NCI-H2196 treated with DMSO at 0.1 percent for 48 hours (cell line): ENCODE measurements around the gene ANKRD36C.
"Not testable (repeated sequence)": the region's sequence is repeated elsewhere in the genome, so short reads cannot be mapped to it uniquely, and the experiment has no call there.

Experiments
- DNase-seq: peaks from one replicate; lab custom pipeline; 2025; ENCODE audit not compliant: unreplicated experiment; lab: John Stamatoyannopoulos, UW

Gene ANKRD36C

DNA sequence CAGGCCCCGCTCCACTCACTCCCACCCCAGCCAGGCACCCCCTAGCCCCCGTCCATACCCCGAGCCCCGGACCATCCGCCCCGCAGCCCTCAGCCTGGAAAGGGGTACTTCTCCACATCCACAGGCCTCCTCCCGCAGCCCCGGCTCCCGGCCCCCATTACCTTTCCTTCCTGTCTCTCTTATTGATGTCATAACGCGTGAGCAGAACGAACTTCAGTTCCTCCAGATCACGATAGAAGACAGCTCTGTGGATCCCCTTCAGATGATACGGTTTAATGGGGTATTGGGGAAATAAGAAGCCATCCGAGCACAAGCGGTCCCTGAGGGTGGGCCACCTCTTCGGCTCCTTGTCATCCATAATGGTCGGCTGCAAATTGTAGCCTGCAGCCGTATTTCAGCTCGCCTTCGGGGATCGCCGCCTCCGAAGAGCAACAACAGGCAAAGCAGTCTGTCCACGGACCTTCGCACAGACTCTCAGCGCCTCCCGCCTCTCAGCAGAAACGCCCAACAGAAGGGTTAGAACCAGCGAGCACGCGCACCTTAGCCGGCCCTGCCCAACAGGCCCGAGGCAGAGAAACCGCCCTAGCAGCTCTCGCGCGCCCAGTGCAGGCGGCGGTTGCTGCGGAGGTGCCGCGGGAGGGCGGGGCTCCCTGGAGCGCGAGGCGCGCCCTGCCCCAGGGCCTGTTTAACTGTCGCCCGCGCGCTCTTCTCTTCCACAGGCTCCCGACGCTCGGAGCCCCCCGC is at the start of gene ANKRD36C:
Gene ANKRD36C, minus strand, starts transcription at position 474 of the 744 bp plus-strand sequence. Its CDS starts 116 bp downstream, at position 358.
- DNase-seq: not testable (repeated sequence)

DNA sequence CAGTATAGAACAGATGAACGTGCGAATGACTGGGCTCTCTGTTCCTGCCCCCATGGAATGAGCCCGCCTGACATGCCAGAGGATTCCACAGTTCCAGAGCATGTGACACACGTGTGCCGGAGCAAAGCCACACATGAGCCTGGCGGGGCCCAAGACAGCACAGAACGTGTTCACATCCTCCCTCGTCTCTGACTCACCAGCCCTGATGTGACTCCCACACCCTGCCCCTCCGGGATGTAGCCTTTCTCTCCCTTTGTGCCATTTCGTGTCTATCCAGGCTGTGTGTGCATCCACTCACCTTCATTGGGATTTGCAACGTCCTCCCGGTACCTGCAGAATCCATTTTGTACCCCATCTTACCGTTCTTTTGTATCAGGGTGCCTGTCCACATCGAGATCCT is 43.9 kb upstream of the ANKRD36C start:
- DNase-seq: not testable (repeated sequence)

DNA sequence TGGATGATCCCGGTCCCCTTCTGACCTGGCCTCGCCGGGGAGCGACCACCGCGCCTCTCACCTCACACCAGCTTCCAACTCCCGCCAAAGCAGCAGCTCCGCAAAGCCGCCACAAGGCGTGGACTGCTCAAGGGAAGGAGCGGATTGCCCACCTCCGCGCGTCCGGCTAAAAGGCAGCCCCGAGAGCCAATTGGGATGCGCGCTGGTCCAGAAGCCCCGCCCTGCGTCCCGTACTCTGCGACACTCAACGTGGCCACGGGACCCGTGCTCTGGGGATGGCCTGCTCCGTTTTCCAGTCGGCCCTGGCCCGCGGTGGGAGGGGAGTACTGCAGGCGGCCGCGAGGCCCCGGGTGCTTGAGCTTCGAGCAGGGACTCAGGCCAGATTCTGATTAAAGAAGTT is 43.2 kb upstream of the ANKRD36C start, which contains the start of gene GPAT2:
Gene GPAT2, minus strand, starts transcription at position 125 of the 400 bp plus-strand sequence. CDS start 2,557 bp downstream, outside the sequence.
- not testable (repeated sequence) for DNase-seq

DNA sequence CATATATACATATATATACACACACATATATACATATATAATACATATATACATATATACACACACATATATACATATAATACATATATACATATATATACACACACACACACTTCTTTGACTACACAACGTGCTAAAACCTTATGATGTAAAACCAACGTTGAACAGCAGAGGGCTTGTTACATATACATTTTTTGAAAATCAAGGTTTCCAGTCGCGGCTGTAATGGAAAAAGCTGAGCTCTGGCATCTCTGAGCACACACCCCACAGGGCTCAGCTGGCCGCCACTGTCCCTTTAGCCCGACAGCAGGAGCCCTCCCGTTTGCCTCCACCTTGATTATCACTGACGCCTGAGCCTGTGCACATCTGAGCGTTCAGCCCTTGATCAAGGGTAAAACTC is 42.4 kb upstream of the ANKRD36C start:
- DNase-seq: not testable (repeated sequence)

DNA sequence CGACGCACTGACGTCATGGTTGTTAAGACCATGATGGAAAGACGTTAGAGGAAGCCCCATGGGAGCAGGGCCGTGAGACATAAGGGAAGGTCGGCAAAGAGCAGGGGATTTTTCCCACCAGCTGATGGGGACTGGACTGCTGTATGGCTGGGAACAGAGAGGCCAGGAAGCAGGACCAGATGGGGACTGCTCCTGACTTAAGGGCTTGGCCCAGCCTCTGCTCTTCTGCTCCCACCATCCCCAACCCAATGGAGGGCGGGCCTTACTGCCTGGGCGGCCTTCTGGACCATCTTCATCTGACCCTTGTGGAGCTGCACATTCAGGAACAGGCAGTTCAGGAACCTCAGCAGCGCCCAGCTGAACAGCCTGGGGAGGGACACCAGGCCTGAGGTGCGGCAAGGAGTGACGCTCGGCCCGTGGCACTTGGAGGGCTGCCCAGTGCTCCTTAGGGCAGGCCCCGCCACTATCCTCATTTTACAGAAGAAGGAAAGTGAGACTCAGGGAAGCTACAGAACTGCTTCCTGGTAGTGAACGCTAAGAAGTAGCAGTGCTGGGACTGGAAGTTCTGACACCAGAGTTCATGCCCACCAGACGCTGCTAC is 36.2 kb upstream of the ANKRD36C start:
- not testable (repeated sequence) for DNase-seq

DNA sequence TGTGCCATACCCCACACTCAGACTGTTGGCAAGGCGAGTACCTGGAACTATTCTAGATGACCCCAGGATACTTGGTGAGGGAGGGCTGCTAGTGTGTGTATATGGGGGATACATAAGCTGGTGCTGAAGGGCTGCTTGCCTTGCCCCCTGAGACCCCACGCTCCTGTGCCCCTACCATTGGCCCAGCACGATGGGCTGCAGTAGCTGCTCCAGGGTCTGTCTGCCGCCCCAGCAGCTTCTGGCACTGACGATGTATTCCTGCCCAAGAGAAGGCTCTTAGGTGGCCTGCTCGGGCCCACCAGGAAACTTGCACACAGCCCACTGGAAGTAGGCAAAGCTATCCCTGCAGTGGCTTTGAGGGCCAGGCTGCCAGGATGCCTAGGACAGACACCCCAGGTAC is 34.1 kb upstream of the ANKRD36C start:
- DNase-seq: not testable (repeated sequence)

DNA sequence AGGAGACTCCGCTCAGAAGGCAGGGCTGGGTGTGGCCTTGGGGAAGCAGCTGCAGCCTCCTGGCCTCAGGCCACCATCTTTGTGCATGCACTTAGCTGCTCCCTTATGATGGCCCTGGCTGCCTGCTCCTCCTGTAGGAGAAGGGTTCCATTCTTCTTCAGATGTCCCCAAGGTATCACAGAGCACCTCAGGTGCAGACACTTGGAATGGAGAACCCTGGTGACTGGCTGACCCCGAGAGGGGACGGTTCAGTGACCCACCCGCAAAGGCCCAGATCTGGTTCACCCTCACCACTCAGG is 33.5 kb upstream of the ANKRD36C start:
- DNase-seq: no peak

DNA sequence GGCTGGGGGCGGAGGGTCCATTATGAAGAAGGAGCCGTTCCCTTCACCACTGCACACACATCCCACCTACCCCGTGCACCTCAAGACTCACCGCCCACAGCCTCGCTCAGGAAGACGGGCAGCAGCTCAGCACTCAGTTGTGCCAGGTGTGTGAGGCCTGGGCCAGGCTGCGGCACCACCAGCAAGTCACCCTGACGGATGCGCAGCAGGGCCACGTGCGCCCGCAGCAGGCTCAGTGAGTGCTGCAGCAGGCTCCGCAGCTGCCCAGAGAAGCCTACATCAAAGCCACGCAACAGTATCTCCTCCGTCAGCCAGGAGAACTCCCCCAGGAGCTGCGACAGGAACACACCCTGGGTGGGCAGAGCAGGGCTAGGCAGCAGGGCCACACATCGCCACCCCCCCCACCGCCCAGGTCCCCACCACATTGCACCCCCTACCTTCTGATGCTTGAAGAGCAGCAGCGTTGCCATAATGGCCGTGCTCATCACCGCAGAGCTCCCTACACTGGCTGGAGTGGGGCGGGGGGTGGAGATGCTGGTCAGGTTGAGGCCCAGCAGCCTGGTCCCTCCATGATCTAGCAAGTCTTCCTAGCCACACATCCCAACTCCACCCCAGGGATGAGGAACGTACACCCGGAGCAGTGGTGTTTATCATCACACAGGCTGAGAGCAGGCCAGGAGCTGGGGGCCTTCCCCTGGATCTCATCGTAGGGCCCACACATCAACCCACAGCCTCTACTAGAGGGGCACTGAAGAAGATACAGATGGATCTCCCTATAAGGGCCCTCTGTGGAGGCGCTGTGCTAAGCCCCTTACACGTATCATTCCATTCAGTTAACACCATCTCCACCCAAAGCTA is 32.9 kb upstream of the ANKRD36C start:
- DNase-seq: no peak

DNA sequence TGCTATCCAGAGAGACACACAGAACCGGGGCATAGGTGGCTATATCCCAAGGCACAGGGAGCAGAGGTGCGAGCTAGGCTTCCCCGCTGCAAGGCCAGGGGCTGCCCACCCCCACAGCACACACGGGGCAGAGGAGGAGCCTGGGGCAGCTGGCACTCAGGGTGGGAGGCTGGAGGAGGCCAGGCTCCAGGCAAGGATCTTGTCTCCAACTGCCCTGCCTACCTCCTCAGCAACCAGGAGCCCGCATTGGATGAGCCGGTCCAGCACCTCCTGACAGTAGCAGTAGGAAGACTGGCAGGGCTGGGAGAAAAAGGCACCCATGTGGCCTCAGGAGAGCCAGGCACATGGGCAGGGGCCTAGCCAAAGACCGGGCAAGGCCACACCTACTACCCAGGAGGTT is 32.1 kb upstream of the ANKRD36C start:
- DNase-seq: not testable (repeated sequence)

DNA sequence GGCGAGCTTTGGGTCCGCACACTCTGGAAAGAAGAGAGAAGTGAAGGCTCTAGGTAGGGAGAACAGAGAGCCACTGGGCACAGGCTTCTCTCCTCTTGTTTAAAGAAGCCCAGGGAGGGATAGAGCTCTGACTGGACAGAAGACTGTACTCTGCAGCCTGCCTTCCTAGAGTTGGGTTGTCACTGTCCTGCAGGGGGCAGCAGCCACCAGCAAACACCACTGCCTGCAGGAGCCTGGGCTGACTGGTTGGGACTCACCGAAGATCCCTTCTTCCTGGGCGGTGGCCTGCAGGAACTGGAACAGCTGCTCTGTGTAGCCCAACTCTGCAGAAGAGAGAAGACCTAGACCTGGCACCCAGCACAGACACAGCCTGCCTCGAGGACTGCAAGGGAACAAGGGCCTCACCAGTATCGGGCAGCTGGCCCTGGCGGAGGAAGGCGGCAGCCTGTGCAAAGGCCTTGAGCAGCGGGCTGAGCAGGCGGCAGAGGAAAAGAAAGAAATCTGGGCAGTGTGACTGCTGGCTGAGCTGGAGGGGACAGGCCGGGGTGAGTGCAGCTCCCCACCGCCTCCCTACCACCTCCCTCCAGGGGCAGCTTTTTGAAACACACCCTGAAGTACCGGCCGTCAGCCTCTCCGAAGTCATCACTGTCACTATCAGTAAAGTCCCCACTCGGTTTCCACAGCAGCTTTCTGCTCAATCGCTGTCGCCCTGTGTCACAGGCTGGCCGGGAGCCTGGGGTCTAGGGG is 31.2 kb upstream of the ANKRD36C start:
- DNase-seq: not testable (repeated sequence)

DNA sequence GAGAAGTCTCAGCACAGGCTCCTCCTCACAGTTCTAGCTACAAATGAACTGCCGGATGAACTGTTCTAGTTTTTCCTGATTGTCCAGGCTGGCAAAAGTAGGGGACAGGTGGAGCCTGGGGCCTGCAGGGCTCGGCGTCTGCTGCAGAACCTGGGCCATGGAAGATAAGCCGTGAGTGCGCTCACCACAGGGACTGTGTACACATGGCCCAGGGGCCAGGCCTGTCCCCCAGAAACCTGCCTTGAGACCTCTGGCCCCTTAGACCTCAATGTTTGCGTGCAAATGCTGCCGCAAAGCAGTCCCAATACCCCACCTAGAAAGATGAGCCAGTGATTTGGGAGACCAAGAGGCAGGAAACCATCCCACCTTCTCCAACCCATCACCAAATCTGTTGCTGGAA is 30.5 kb upstream of the ANKRD36C start:
- DNase-seq: not testable (repeated sequence)

DNA sequence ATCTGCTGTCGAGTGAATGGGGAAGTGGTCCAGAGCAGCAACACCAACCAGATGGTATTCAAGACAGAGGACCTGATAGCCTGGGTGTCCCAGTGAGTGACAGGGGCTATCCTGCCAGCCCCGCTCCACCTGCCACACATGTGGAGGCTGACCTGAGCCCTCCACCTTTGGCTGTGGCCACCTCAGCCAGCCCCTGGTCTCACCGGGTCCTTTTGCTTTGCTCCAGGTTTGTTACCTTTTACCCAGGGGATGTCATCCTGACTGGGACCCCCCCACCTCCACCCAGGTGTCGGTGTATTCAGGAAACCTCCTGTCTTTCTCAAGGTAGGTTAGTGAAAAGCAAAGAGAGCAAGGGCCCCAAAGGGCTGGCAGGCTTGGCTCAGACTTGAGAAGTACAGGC is 29.5 kb upstream of the ANKRD36C start:
- not testable (repeated sequence) for DNase-seq

DNA sequence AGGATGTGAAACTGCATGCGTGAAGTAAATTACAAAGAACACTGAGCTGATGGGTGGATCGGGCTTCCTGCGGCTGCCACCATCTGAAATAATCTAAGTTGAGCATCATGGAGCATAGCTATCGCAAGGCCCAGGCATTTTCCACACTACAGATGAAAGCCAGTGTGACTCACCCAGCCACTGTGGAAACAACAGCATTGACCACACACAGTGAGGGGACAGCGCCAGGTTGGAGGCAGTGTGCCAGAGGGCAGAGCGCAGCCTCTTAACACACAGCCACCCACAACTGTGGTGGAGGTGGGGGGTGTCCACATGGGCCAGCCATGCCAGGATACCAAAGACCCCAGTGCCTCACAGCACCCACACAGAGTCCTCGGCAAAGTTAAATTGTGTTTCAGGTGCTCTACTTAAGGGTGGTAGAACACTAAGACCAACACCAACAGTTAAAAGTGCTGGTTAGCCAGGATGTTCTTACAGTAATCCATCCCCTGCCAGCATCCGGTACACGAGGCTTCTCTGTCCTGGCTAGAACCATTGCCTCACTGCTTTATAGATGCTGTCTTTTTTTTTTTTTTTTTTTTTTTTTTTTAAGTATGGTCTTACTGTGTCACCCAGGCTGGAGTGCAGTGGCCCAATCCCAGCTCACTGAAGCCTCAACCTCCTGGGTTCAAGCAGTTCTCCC is 28.4 kb upstream of the ANKRD36C start:
- DNase-seq: not testable (repeated sequence)

DNA sequence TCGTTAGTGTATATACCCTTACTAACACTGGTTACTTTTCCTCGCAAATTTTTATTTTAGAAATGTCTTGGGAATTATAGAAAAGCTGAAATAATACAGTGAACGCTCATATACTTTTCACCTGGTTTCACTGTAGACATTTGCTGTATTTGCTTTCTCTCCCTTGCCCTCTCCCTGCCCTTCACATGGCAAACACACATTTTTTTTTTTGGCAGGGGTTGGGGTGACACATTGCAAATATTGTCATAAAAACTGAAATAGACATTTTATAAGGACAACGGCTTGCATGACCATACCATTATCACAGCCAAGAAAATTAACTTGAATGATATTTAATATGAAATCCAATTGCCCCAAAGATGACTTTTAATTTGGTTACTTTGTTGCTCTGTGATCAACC is 24.7 kb upstream of the ANKRD36C start:
- DNase-seq: not testable (repeated sequence)

DNA sequence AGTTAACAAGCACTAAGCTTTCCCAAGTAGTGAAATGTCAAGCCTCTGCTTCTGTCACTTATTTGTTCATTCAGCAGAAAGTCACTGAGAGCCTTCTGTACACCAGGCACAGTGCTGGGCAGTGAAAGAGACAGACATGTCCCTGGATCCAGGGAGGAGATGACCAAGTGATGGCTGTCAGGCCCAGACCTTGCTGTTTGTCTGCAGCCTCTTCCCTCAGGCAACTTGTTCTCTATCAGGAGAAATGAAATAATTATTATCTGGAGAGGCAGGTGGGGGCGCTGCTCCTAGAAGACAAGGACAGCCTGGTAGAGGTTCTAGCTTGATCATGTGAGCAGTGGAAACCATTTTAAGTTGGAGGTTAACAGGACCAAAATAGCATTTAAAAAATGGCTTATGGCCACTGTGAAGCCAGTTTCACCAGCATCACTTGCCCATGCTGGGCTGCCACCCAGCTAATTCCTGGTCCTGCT is 21.2 kb upstream of the ANKRD36C start:
- not testable (repeated sequence) for DNase-seq

DNA sequence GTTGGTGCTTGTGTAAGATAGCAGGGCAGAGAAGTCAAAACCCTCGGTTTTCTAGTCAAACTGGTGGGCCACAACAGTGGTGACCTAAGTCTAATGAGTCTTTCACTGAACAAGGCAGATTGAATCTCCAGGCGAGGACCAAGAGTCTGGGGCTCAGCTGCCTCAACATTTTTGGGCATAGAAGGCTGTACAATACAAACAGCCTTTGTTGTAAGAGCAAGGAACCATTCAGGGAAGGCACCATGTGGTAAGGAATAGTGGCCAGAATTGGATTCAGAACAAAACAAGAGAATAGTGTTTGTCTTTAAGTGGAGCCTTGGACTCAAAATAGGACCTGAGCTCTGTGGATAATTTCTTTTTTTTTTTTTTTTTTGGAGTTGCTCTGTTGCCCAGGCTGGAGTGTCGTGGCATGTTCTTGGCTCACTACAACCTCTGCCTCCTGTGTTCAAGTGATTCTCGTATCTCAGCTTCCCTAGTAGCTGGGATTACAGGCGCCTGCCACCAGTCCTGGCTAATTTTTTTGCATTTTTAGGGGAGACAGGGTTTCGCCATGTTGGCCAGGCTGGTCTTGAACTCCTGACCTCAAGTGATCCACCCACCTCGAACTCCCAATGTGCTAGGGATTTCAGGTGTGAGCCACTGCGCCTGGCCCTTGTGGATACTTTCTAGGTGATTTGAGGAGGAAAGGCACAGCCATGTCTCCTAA is 20.6 kb upstream of the ANKRD36C start:
- not testable (repeated sequence) for DNase-seq

DNA sequence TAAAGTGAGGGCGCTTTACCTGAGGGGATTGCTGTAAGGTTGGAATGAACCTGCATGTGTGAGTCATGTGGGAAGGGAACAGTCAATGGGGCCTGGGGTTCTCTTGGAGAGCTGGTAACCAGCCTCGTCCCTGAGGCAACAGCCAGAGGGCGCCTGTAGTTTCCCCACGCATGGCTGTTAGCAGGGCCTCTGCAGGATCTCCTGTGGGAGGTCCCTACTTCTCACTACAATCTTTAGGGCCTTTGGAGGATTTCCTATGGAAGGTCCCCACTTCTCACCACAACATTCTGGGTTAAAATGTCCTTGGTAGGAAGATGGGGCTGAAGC is 19.5 kb upstream of the ANKRD36C start:
- DNase-seq: not testable (repeated sequence)

DNA sequence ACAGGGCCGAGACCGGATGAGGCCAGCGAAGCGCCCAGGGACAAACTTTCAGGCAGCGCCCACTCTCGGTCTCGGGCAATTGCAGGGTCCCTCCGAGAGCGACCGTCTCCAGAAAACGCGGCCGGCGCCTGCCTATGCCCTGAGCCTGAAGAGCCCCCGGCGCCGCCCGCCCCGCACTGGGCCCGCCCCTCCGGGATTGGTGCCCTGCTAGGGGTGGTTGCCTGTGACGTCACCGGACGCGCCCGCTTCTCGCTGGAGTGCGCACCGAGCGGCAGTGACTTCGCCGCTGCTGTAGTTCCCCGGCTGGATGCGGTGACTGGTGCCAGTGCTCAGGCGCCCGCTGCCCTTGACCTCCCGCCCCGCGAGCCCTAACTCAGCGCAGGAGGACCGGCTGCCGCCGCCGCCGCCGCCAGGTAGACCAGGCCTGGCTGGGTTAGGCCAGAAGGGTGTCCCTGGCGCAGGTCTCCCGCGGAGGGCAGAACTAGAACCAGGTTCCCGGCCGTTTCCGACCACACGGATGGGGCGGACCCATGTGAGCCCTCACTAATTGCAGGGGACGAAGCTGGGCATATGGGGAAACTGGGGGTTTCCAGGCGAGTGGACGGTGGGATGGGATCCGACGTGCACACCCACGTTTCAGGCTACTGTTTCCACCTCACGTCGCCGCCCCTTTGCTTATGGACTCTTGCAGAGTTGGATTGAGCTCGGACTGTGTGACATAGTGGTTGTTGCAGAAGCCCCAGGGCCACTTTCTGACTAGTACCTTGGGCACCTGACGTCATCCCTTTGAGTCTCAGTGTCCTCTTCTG is 18.9 kb upstream of the ANKRD36C start:
- not testable (repeated sequence) for DNase-seq

DNA sequence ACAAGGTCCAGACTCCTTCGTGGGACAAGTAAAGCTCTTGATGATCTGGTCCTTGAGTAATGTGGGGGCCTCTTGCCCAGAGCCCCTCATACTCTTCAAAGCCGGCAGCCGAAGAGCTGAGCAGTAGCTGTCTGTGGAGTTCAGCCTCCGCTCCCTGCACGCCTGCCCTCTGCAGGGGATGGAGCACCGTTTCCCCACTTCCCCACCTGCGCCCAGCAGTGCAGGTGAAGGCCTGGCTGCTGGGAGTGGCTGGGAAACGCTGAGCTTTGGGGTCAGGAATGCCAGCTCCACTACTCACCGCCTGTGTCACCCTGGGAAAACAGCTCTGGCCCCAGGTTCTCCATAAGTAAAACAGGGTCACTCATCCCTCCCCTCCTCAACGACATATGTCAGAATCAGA is 18.2 kb upstream of the ANKRD36C start:
- not testable (repeated sequence) for DNase-seq
